Suprapubic skin (tissue), 4 donors: Measurements from ENCODE around the gene USP36. TPM values are rescaled to one million over a fixed set of nuclear protein-coding genes. Genes with fewer than 3 reads are reported as not detected.

ENCODE experiments used
- DNase-seq, 2 donors: peaks; one replicate each; pipeline ENCODE4 v3.0.0-alpha.2; 2019; ENCODE audit warnings: low spot score in 2 of 2
- H3K27ac ChIP-seq: fragments of 200-600 bp; sonication (generic); one replicate; pipeline ENCODE4 v1.5.1; 2019
- H3K27me3 ChIP-seq: fragments of 200-600 bp; sonication (generic); one replicate; pipeline ENCODE4 v1.5.1; 2019
- H3K36me3 ChIP-seq: fragments of 200-600 bp; sonication (generic); one replicate; pipeline ENCODE4 v1.5.1; 2019
- H3K4me1 ChIP-seq: fragments of 200-600 bp; sonication (generic); one replicate; pipeline ENCODE4 v1.5.1; 2019
- H3K4me3 ChIP-seq: fragments of 200-600 bp; sonication (generic); one replicate; pipeline ENCODE4 v1.5.1; 2019; ENCODE audit warnings: mild to moderate bottlenecking
- H3K9me3 ChIP-seq: fragments of 200-600 bp; sonication (generic); one replicate; pipeline ENCODE4 v1.5.1; 2019
- EP300 ChIP-seq: sonication (generic); formaldehyde crosslinking; IDR thresholded peaks from one replicate; pipeline ENCODE4 v1.6.1; 2017; ENCODE audit warnings: antibody characterized with exemption
- POLR2A ChIP-seq, 2 donors: fragments of 450-650 bp; IDR thresholded peaks; one replicate each; pipeline ENCODE4 v1.6.1; 2017; ENCODE audit warnings: antibody characterized with exemption in 2 of 2, mild to moderate bottlenecking in 2 of 2, moderate library complexity in 2 of 2
- POLR2AphosphoS5 ChIP-seq, 3 donors: sonication (generic); formaldehyde crosslinking; IDR thresholded peaks; one replicate each; pipeline ENCODE4 v1.6.1; 2017; ENCODE audit warnings: antibody characterized with exemption in 3 of 3
- WGBS: methylation state at CpG from one replicate; pipeline ENCODE4 v1.1.5; 2018; 5-methylcytosine and 5-hydroxymethylcytosine counted together
- total RNA-seq, 4 donors: library from RNA; depleted of rRNA; stranded (reverse); fragments of >200 nt; gene quantifications; one replicate each; pipeline ENCODE4 v1.1.0, GENCODE V29; 2016
- TF ChIP-seq, protein P1 (sequence below), 2 donors: fragments of 200-600 bp in 1 of 2; fragments of 450-650 bp in 1 of 2; sonication (generic) in 1 of 2; IDR thresholded peaks; one replicate each; pipeline ENCODE4 v1.5.1; 2016 to 2019; ENCODE audit warnings: antibody characterized with exemption in 2 of 2, mild to moderate bottlenecking in 1 of 2, moderate library complexity in 1 of 2

The USP36 gene
- total RNA-seq, 4 donors from 2014 or later = 60.1 to 118 (median 74.4) TPM

DNA sequence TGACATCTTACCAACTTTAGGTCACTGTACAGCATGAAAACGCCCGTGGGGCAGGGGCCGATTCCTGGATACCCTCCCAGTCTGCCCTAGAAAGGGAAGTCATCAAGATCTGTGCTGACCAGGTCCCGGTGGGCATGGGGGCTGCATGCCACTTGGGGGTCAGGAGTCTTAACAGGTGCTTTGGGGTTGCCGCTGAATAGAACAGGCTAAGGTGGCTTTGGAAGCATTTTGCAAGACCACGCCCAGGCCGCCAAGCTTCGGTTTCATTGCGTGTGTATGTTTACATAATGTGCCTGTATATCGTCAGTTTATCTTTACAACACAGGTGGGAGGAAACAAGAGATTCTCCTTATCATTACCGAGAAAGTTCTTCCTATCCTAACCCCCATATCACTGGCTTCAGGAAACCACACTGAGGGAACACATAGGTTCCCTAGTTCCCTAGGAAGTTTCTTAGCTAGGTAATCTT, 13.3 kb upstream of the USP36 start:
- TF ChIP-seq POLR2A (IDR thresholded peaks at IDR 0.05) (no peak), POLR2AphosphoS5 (IDR thresholded peaks at IDR 0.05) (no peak), EP300 (no peak)
- TF ChIP-seq, protein P1, sequence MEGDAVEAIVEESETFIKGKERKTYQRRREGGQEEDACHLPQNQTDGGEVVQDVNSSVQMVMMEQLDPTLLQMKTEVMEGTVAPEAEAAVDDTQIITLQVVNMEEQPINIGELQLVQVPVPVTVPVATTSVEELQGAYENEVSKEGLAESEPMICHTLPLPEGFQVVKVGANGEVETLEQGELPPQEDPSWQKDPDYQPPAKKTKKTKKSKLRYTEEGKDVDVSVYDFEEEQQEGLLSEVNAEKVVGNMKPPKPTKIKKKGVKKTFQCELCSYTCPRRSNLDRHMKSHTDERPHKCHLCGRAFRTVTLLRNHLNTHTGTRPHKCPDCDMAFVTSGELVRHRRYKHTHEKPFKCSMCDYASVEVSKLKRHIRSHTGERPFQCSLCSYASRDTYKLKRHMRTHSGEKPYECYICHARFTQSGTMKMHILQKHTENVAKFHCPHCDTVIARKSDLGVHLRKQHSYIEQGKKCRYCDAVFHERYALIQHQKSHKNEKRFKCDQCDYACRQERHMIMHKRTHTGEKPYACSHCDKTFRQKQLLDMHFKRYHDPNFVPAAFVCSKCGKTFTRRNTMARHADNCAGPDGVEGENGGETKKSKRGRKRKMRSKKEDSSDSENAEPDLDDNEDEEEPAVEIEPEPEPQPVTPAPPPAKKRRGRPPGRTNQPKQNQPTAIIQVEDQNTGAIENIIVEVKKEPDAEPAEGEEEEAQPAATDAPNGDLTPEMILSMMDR (IDR thresholded peaks at IDR 0.05) = no peak
- H3K27ac ChIP-seq = no peak overlapping the region
- H3K36me3 ChIP-seq = peaks cover 43% of the 10 kb centered on the region
- no peaks in the 10 kb centered on the region for H3K27me3 ChIP-seq
- no peaks in the 10 kb centered on the region for H3K4me1 ChIP-seq
- no peak for DNase-seq
- no peak overlapping the region for H3K4me3 ChIP-seq
- no peaks in the 10 kb centered on the region for H3K9me3 ChIP-seq
- 77% methylated on average over 10 of the region's 11 CpGs for WGBS

DNA sequence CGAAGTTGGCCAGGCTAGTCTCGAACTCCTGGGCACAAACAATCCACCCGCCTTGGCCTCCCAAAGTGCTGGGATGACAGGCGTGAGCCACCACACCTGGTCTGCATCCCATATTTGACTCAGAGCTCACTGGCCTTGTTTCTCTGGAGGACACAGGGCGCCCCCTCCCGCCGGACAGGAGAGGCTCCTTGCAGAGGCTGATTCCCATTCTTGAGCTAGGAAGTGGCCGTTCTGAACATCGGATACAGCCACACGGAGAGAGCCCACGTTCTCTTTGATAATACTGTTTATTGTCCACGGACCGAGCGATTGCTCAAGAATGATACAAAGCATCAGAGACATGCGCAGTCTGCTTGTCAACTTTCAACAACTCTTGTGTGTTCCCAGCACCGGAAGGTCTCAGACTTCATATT, 12.1 kb upstream of the USP36 start:
- WGBS = 91% methylated on average over 11 of the region's 16 CpGs
- no peak for DNase-seq
- no peaks in the 10 kb centered on the region for H3K27me3 ChIP-seq

DNA sequence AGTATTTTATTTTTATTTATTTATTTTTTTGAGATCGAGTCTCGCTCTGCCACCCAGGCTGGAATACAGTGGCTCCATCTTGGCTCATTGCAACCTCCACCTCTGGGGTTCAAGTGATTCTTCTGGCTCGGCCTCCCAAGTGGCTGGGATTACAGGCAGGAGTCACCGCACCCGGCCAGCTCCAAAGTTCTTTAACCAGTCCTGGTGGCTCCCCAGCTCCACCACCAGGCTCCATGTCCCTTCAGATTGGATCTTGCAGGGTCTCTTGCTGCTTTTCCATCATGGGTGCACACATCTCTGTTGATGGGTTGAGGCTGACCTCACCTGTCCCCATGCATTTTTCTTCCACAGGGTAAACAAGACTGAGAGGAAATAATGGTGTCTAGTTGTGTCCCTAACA, 8.4 kb upstream of the USP36 start:
- no peak for DNase-seq
- H3K27ac ChIP-seq = no peak overlapping the region
- 89% methylated on average over 5 of the region's 5 CpGs for WGBS
- no peaks in the 10 kb centered on the region for H3K9me3 ChIP-seq
- H3K4me3 ChIP-seq = no peak overlapping the region
- TF ChIP-seq, protein P1 (IDR thresholded peaks at IDR 0.05) = no peak
- H3K36me3 ChIP-seq = peaks cover 7% of the 10 kb centered on the region
- no peaks in the 10 kb centered on the region for H3K4me1 ChIP-seq
- H3K27me3 ChIP-seq = no peaks in the 10 kb centered on the region

More for the DNA sequence above, 12.1 kb upstream of the USP36 start:
- H3K9me3 ChIP-seq = no peaks in the 10 kb centered on the region
- TF ChIP-seq POLR2AphosphoS5 (IDR thresholded peaks at IDR 0.05) (no peak), POLR2A (IDR thresholded peaks at IDR 0.05) (no peak), EP300 (no peak)
- TF ChIP-seq, protein P1 (IDR thresholded peaks at IDR 0.05) = no peak
- no peak overlapping the region for H3K4me3 ChIP-seq
- no peaks in the 10 kb centered on the region for H3K4me1 ChIP-seq
- peaks cover 42% of the 10 kb centered on the region for H3K36me3 ChIP-seq
- H3K27ac ChIP-seq = no peak overlapping the region

DNA sequence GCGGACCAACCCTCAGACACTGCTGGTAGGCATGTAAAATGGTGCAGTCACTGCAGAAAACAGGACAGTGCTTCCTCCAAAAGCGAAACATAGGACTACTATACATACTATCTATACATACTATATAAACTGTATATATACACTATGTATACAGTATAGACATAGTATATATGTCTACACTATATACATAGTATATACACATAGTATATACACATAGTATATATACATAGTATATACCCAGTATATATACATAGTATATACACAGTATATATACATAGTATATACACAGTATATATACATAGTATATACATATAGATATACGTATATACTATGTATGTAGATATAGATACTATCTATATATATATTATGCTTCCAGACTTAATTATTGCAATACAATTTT, 6.4 kb upstream of the USP36 start:
- TF ChIP-seq, protein P1 (IDR thresholded peaks at IDR 0.05) = no peak
- TF ChIP-seq POLR2A (IDR thresholded peaks at IDR 0.05) (no peak), EP300 (no peak), POLR2AphosphoS5 (IDR thresholded peaks at IDR 0.05) (no peak)
- DNase-seq = no peak
- Histone ChIP-seq H3K36me3 (no peaks in the 10 kb centered on the region), H3K27me3 (no peaks in the 10 kb centered on the region), H3K4me3 (no peak overlapping the region), H3K27ac (no peak overlapping the region), H3K9me3 (no peaks in the 10 kb centered on the region), H3K4me1 (no peaks in the 10 kb centered on the region)
- 99% methylated on average over 3 of the region's 3 CpGs for WGBS

DNA sequence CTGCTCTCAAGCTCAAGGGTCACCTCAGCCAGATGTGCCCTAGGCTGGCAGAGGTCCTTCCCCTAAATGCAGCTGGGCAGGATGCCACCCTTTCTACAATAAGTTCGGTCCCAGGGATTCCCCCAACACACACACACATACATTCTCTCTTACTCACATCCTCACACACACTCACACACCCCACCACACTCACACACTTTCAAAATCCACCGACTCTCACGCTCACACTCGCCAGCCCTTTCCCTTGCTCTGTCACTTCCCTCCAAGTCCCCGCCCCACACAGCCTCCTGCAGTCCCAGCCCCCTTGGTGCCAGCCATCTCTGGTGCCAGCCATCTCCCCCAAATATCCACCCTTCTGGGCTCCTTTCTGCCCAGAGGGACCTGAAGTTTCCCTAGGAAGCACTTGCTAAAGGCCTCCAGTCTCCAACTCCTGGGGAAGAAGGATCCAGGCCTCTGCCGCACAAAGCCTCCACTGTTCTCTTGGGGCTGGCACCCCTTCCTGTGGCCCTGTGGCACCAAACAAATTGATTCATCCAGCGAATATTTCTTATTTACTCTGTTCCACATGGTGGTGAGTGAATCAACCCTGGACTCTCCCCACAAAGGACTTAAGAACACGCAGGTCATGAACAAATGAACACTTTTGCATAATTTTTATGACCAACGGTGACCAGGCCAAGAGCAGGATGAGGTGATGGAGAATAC, 3.8 kb upstream of the USP36 start:
- H3K27me3 ChIP-seq = no peaks in the 10 kb centered on the region
- TF ChIP-seq, protein P1 (IDR thresholded peaks at IDR 0.05) = no peak
- TF ChIP-seq EP300 = no peak
- no peak for TF ChIP-seq POLR2AphosphoS5 (IDR thresholded peaks at IDR 0.05)
- TF ChIP-seq POLR2A (IDR thresholded peaks at IDR 0.05) = no peak
- no peak for DNase-seq
- peaks cover 14% of the 10 kb centered on the region for H3K4me1 ChIP-seq
- no peak overlapping the region for H3K4me3 ChIP-seq
- no peak overlapping the region for H3K27ac ChIP-seq
- no peaks in the 10 kb centered on the region for H3K36me3 ChIP-seq
- no peaks in the 10 kb centered on the region for H3K9me3 ChIP-seq
- WGBS = 73% methylated on average over 9 of the region's 9 CpGs
